Naive thymus-derived CD4-positive, alpha-beta T cell (primary cell): ENCODE results near the gene ST6GALNAC3. TPM values are rescaled to one million over a fixed set of nuclear protein-coding genes. Genes with fewer than 3 reads are reported as not detected.

Experiments used
- ATAC-seq: fragments of 150-1000 bp; cut with Tn5 transposase; 2 replicates; pipeline ENCODE4 v1.10.0; 2021; ENCODE audit warnings: mild to moderate bottlenecking, moderate library complexity
- CTCF ChIA-PET: fragments of 350-600 bp; sonication (Branson Sonifier 250); formaldehyde crosslinking; loops from one replicate; lab custom pipeline; 2021; ENCODE audit warnings: antibody characterized with exemption; lab: Charles Lee
- POLR2A ChIA-PET: fragments of 350-600 bp; sonication (Branson Sonifier 250); formaldehyde crosslinking; loops from one replicate; lab custom pipeline; 2021; ENCODE audit warnings: antibody characterized with exemption, inconsistent platforms; lab: Charles Lee
- DNase-seq, 9 donors: peaks; one replicate each; pipeline versions ENCODE4 v3.0.0 to v3.0.0-alpha.2; 2020 to 2022; ENCODE audit warnings: mixed read lengths in 1 of 9
- H3K27ac ChIP-seq: one replicate; pipeline ENCODE4 v1.7.0; 2013; ENCODE audit warnings: mild to moderate bottlenecking, low read depth, low read length, moderate library complexity
- H3K27me3 ChIP-seq, 2 donors: one replicate each; pipeline ENCODE4 v1.7.0; 2013; ENCODE audit warnings: low read length in 2 of 2, mild to moderate bottlenecking in 2 of 2, moderate library complexity in 2 of 2; ENCODE audit not compliant: control insufficient read depth in 2 of 2, insufficient read depth in 2 of 2
- H3K36me3 ChIP-seq, 3 experiments: 1 replicate in 2 of 3; 2 replicates in 1 of 3; pipeline ENCODE4 v1.7.0; 2013; ENCODE audit warnings: low read length in 3 of 3, mild to moderate bottlenecking in 3 of 3, moderate library complexity in 1 of 3; ENCODE audit not compliant: insufficient read depth in 3 of 3, control insufficient read depth in 2 of 3
- H3K4me1 ChIP-seq, 2 donors: one replicate each; pipeline ENCODE4 v1.7.0; 2013; ENCODE audit warnings: low read length in 2 of 2, mild to moderate bottlenecking in 2 of 2, moderate library complexity in 1 of 2; ENCODE audit not compliant: control insufficient read depth in 2 of 2, insufficient read depth in 2 of 2
- H3K4me3 ChIP-seq: 2 replicates; pipeline ENCODE4 v1.7.0; 2013; ENCODE audit warnings: mild to moderate bottlenecking, low read length
- H3K9me3 ChIP-seq, 3 experiments: 1 replicate in 2 of 3; 2 replicates in 1 of 3; pipeline ENCODE4 v1.7.0; 2013; ENCODE audit warnings: low read length in 3 of 3; ENCODE audit not compliant: control insufficient read depth in 2 of 3
- H3K27ac Mint-ChIP-seq, 9 donors: one replicate each; pipeline ENCODE4 v1.8.0; 2020 to 2022; ENCODE audit warnings: mixed read lengths in 9 of 9, mild to moderate bottlenecking in 8 of 9, moderate library complexity in 5 of 9, inconsistent platforms in 2 of 9
- H3K27me3 Mint-ChIP-seq, 5 donors: one replicate each; pipeline ENCODE4 v1.8.0; 2021 to 2022; ENCODE audit warnings: mixed read lengths in 5 of 5, mild to moderate bottlenecking in 1 of 5
- H3K36me3 Mint-ChIP-seq, 5 donors: one replicate each; pipeline ENCODE4 v1.8.0; 2020 to 2022; ENCODE audit warnings: mixed read lengths in 5 of 5, mild to moderate bottlenecking in 3 of 5, inconsistent platforms in 1 of 5
- H3K4me1 Mint-ChIP-seq, 7 donors: one replicate each; pipeline ENCODE4 v1.8.0; 2020 to 2022; ENCODE audit warnings: mixed read lengths in 7 of 7, mild to moderate bottlenecking in 3 of 7, inconsistent platforms in 1 of 7
- H3K4me3 Mint-ChIP-seq, 10 donors: one replicate each; pipeline ENCODE4 v1.8.0; 2020 to 2022; ENCODE audit warnings: mild to moderate bottlenecking in 10 of 10, mixed read lengths in 10 of 10, moderate library complexity in 6 of 10, inconsistent platforms in 2 of 10
- H3K9me3 Mint-ChIP-seq, 11 donors: one replicate each; pipeline ENCODE4 v1.8.0; 2020 to 2022; ENCODE audit warnings: mixed read lengths in 11 of 11, mild to moderate bottlenecking in 4 of 11, inconsistent platforms in 1 of 11, moderate library complexity in 1 of 11
- intact Hi-C, 2 donors: fragments of 100-400 bp; cut with micrococcal nuclease; formaldehyde crosslinking; loops; one replicate each; pipeline ENCODE4 v1.15.1; 2023
- polyA plus RNA-seq, 2 donors: library from polyadenylated mRNA; unstranded; fragments of 300-500 nt; fragmentation: Illumina TruSeq; gene quantifications; one replicate each; pipeline ENCODE4 v1.2.3, GENCODE V29; 2021
- total RNA-seq, 6 experiments: library from RNA in 5 of 6; stranded (reverse) in 5 of 6; gene quantifications; 1 replicate in 5 of 6; 2 replicates in 1 of 6; pipeline ENCODE4 v1.2.3 and lab custom pipeline; 2021 to 2026

The ST6GALNAC3 gene
- total and polyA plus RNA-seq, 7 experiments from 2014 or later = 0.17 to 4.8 (median 2.1) TPM; not detected in 1

- Histone ChIP-seq H3K4me3 (no peak overlapping the region), H3K4me1 (peaks cover 0 to 6% of the 10 kb centered on the region in 2 donors), H3K9me3 (no peaks in the 10 kb centered on the region), H3K27ac (no peak overlapping the region), H3K36me3 (no peaks in the 10 kb centered on the region), H3K27me3 (no peaks in the 10 kb centered on the region)
- H3K9me3 Mint-ChIP-seq = peaks cover 0 to 39% (median 16%) of the 10 kb centered on the region in 11 donors
- DNase-seq (peak in 1 of 9 donors; percentile 14), ATAC-seq (no peak)
- H3K27me3 Mint-ChIP-seq = peaks cover 0 to 8% (median 0%) of the 10 kb centered on the region in 5 donors
- H3K27ac Mint-ChIP-seq = peak overlapping the region in 3 of 9 donors; percentile 63 to 79 (median 78)
- intact Hi-C loops = no loop called here
- H3K36me3 Mint-ChIP-seq = peaks cover 6 to 19% (median 7%) of the 10 kb centered on the region in 5 donors
- peaks cover 0 to 28% (median 14%) of the 10 kb centered on the region in 7 donors for H3K4me1 Mint-ChIP-seq
- ChIA-PET POLR2A (no interaction called here), CTCF (interaction anchor here (0.6 to 1.3 kb wide), 2 partner anchors 16 to 18 kb away, joined by 3 to 9 read pairs; no protein-coding TSS in a partner anchor)
- peak overlapping the region in 5 of 10 donors; percentile 36 to 65 (median 52) for H3K4me3 Mint-ChIP-seq
Measured at GRCh38 chr1:76170513-76170912, 96.0 kb downstream of the ST6GALNAC3 start.

- Mint-ChIP-seq H3K4me3 (peak overlapping the region in 1 of 10 donors; percentile 16), H3K4me1 (peaks cover 3 to 48% (median 13%) of the 10 kb centered on the region in 7 donors), H3K36me3 (peaks cover 0 to 4% (median 0%) of the 10 kb centered on the region in 5 donors), H3K27ac (no peak overlapping the region), H3K27me3 (peaks cover 0 to 8% (median 0%) of the 10 kb centered on the region in 5 donors), H3K9me3 (peaks cover 0 to 7% (median 1%) of the 10 kb centered on the region in 11 donors)
- DNase-seq = no peak
- Histone ChIP-seq H3K27ac (no peak overlapping the region), H3K9me3 (no peaks in the 10 kb centered on the region), H3K4me3 (no peak overlapping the region), H3K27me3 (no peaks in the 10 kb centered on the region), H3K4me1 (no peaks in the 10 kb centered on the region), H3K36me3 (no peaks in the 10 kb centered on the region)
- intact Hi-C loops = no loop called here
- ChIA-PET POLR2A (no interaction called here), CTCF (no interaction called here)
- no peak for ATAC-seq
Measured at GRCh38 chr1:76176000-76176399, 101.5 kb downstream of the ST6GALNAC3 start.

- Histone ChIP-seq H3K27ac (no peak overlapping the region), H3K9me3 (no peaks in the 10 kb centered on the region), H3K36me3 (no peaks in the 10 kb centered on the region), H3K27me3 (no peaks in the 10 kb centered on the region), H3K4me1 (no peaks in the 10 kb centered on the region), H3K4me3 (no peak overlapping the region)
- no peak for ATAC-seq
- H3K4me3 Mint-ChIP-seq = no peak overlapping the region
- H3K36me3 Mint-ChIP-seq = peaks cover 0 to 4% (median 0%) of the 10 kb centered on the region in 5 donors
- no peaks in the 10 kb centered on the region for H3K27me3 Mint-ChIP-seq
- DNase-seq = no peak
- ChIA-PET CTCF (no interaction called here), POLR2A (no interaction called here)
- intact Hi-C loops = no loop called here
- peaks cover 3 to 37% (median 11%) of the 10 kb centered on the region in 7 donors for H3K4me1 Mint-ChIP-seq
- H3K9me3 Mint-ChIP-seq = peaks cover 0 to 6% (median 1%) of the 10 kb centered on the region in 11 donors
- peak overlapping the region in 1 of 9 donors; percentile 29 for H3K27ac Mint-ChIP-seq
Measured at GRCh38 chr1:76177615-76178014, 103.1 kb downstream of the ST6GALNAC3 start.

- peaks cover 0 to 4% (median 0%) of the 10 kb centered on the region in 5 donors for H3K36me3 Mint-ChIP-seq
- Histone ChIP-seq H3K36me3 (no peaks in the 10 kb centered on the region), H3K4me3 (no peak overlapping the region), H3K27ac (no peak overlapping the region), H3K4me1 (no peaks in the 10 kb centered on the region), H3K9me3 (no peaks in the 10 kb centered on the region), H3K27me3 (no peaks in the 10 kb centered on the region)
- no peaks in the 10 kb centered on the region for H3K27me3 Mint-ChIP-seq
- intact Hi-C loops = no loop called here
- ChIA-PET POLR2A (no interaction called here), CTCF (no interaction called here)
- ATAC-seq = no peak
- H3K9me3 Mint-ChIP-seq = no peaks in the 10 kb centered on the region
- peaks cover 3 to 37% (median 11%) of the 10 kb centered on the region in 7 donors for H3K4me1 Mint-ChIP-seq
- H3K4me3 Mint-ChIP-seq = no peak overlapping the region
- DNase-seq = no peak
- H3K27ac Mint-ChIP-seq = no peak overlapping the region
Measured at GRCh38 chr1:76179219-76179698, 104.7 kb downstream of the ST6GALNAC3 start.

GRCh38 chr1:76185207-76185606 lies 110.7 kb downstream of the ST6GALNAC3 start:
- POLR2A ChIA-PET = no interaction called here
- Histone ChIP-seq H3K27ac (no peak overlapping the region), H3K9me3 (no peaks in the 10 kb centered on the region), H3K4me3 (no peak overlapping the region), H3K27me3 (no peaks in the 10 kb centered on the region), H3K36me3 (no peaks in the 10 kb centered on the region), H3K4me1 (no peaks in the 10 kb centered on the region)
- Mint-ChIP-seq H3K27ac (no peak overlapping the region), H3K9me3 (peaks cover 0 to 2% (median 0%) of the 10 kb centered on the region in 11 donors), H3K27me3 (peaks cover 0 to 3% (median 0%) of the 10 kb centered on the region in 5 donors), H3K4me3 (no peak overlapping the region), H3K36me3 (peaks cover 0 to 8% (median 0%) of the 10 kb centered on the region in 5 donors), H3K4me1 (peaks cover 0 to 6% (median 0%) of the 10 kb centered on the region in 7 donors)
- ATAC-seq = no peak
- intact Hi-C loops = no loop called here
- no peak for DNase-seq
- CTCF ChIA-PET = no interaction called here

- no peaks in the 10 kb centered on the region for H3K27me3 ChIP-seq
- Mint-ChIP-seq H3K9me3 (peaks cover 0 to 2% (median 0%) of the 10 kb centered on the region in 11 donors), H3K27me3 (peaks cover 0 to 3% (median 0%) of the 10 kb centered on the region in 5 donors), H3K27ac (no peak overlapping the region), H3K4me1 (no peaks in the 10 kb centered on the region), H3K36me3 (peaks cover 0 to 4% (median 0%) of the 10 kb centered on the region in 5 donors), H3K4me3 (no peak overlapping the region)
- H3K27ac ChIP-seq = no peak overlapping the region
- H3K4me1 ChIP-seq = no peaks in the 10 kb centered on the region
- DNase-seq (no peak), ATAC-seq (no peak)
- no peak overlapping the region for H3K4me3 ChIP-seq
- H3K9me3 ChIP-seq = no peaks in the 10 kb centered on the region
- intact Hi-C loops = no loop called here
- CTCF ChIA-PET = no interaction called here
- no peaks in the 10 kb centered on the region for H3K36me3 ChIP-seq
- POLR2A ChIA-PET = interaction anchor here (0.7 kb wide), 1 partner anchor 25 kb away, joined by 3 read pairs; no protein-coding TSS in a partner anchor
Measured at GRCh38 chr1:76186554-76187170, 112.1 kb downstream of the ST6GALNAC3 start.
